Endothelial cell of umbilical vein (primary cell): ENCODE measurements around the gene KCNH5. TPM values are rescaled to one million over a fixed set of nuclear protein-coding genes. Genes with fewer than 3 reads are reported as not detected.

Source experiments
- BruUV-seq: library from RNA; stranded (reverse); fragments of 400-500 nt; replicated peaks from 2 replicates; lab custom pipeline; 2021; lab: Mats Ljungman, UMichigan
- CTCF ChIA-PET: fragments of 300-600, 350-600 bp; sonication (Branson Sonifier 250); formaldehyde crosslinking; loops from one replicate; lab custom pipeline; 2021; ENCODE audit warnings: antibody characterized with exemption, inconsistent platforms; lab: Charles Lee
- POLR2A ChIA-PET: fragments of 300-600, 350-600 bp; sonication (Branson Sonifier 250); formaldehyde crosslinking; loops from one replicate; lab custom pipeline; 2021; ENCODE audit warnings: antibody characterized with exemption, inconsistent platforms; lab: Charles Lee
- DNase-seq: peaks from one replicate; pipeline ENCODE4 v3.0.0-alpha.2; 2011; ENCODE audit warnings: low read depth, low spot score
- FAIRE-seq: peaks from 2 replicates; lab custom pipeline; 2011; peaks lifted over from hg19 to GRCh38; lab: Jason Lieb, UNC
- H2AFZ ChIP-seq: 2 replicates; pipeline ENCODE4 v1.6.0; 2012; ENCODE audit warnings: low read depth, low read length, control low read depth, inconsistent platforms
- H3K27ac ChIP-seq: 2 replicates; pipeline ENCODE4 v1.5.1; 2011; ENCODE audit warnings: low read depth, mild to moderate bottlenecking, control low read depth, low read length, moderate library complexity; ENCODE audit not compliant: insufficient read depth
- H3K27me3 ChIP-seq, 2 experiments: 2 replicates each; pipeline versions ENCODE4 v1.6.0 to v1.6.1; 2011; ENCODE audit warnings: low read length in 2 of 2, mixed read lengths in 1 of 2; ENCODE audit not compliant: control insufficient read depth in 2 of 2, insufficient read depth in 2 of 2
- H3K36me3 ChIP-seq, 2 experiments: 2 replicates in 1 of 2; 3 replicates in 1 of 2; pipeline ENCODE4 v1.5.1; 2011; ENCODE audit warnings: low read length in 2 of 2, mild to moderate bottlenecking in 1 of 2, moderate library complexity in 1 of 2; ENCODE audit not compliant: control insufficient read depth in 2 of 2, insufficient read depth in 2 of 2; ENCODE audit errors: extremely low read depth in 1 of 2
- H3K4me1 ChIP-seq: 3 replicates; pipeline ENCODE4 v1.5.1; 2011; ENCODE audit warnings: mild to moderate bottlenecking, low read length; ENCODE audit not compliant: control insufficient read depth, insufficient read depth; ENCODE audit errors: extremely low read depth
- H3K4me2 ChIP-seq: 2 replicates; pipeline ENCODE4 v1.6.1; 2011; ENCODE audit warnings: low read length, control low read depth, mixed read lengths; ENCODE audit not compliant: insufficient read depth
- H3K4me3 ChIP-seq, 3 experiments: fragments of 200-600 bp in 1 of 3; sonication (generic), shearing (Covaris generic) in 1 of 3; replicated peaks in 1 of 3; 2 replicates each; pipeline ENCODE4 v1.5.1; 2011 to 2016; ENCODE audit warnings: control low read depth in 3 of 3, low read length in 3 of 3, mild to moderate bottlenecking in 2 of 3, inconsistent platforms in 1 of 3, low read depth in 1 of 3, moderate library complexity in 1 of 3; ENCODE audit not compliant: insufficient read depth in 1 of 3
- H3K79me2 ChIP-seq: 2 replicates; pipeline ENCODE4 v1.6.0; 2012; ENCODE audit warnings: low read length, inconsistent platforms; ENCODE audit not compliant: control insufficient read depth, insufficient read depth
- H3K9ac ChIP-seq: replicated peaks from 2 replicates; pipeline ENCODE3; 2011; ENCODE audit warnings: low read length, control low read depth; ENCODE audit not compliant: insufficient read depth; ENCODE audit errors: extremely low read depth
- H3K9me1 ChIP-seq: replicated peaks from 3 replicates; pipeline ENCODE4 v1.6.0; 2011; ENCODE audit warnings: mild to moderate bottlenecking, low read length; ENCODE audit not compliant: control insufficient read depth, insufficient read depth; ENCODE audit errors: extremely low read depth
- H3K9me3 ChIP-seq: replicated peaks from 2 replicates; pipeline ENCODE4 v1.5.1; 2012; ENCODE audit warnings: low read length, inconsistent platforms; ENCODE audit not compliant: control insufficient read depth, insufficient read depth
- H4K20me1 ChIP-seq: replicated peaks from 2 replicates; pipeline ENCODE3; 2011; ENCODE audit warnings: mild to moderate bottlenecking, low read length; ENCODE audit not compliant: control insufficient read depth, insufficient read depth; ENCODE audit errors: extremely low read depth
- CTCF ChIP-seq, 2 donors: IDR thresholded peaks; 1 replicate in 1 of 2; 2 replicates in 1 of 2; pipeline ENCODE4 v1.5.1; 2011; ENCODE audit warnings: low read length in 2 of 2, mild to moderate bottlenecking in 2 of 2, moderate library complexity in 2 of 2, control low read depth in 1 of 2, inconsistent platforms in 1 of 2, low read depth in 1 of 2; ENCODE audit not compliant: insufficient read depth in 1 of 2; ENCODE audit errors: extremely low read depth in 1 of 2
- EZH2 ChIP-seq: IDR thresholded peaks from 2 replicates; pipeline ENCODE4 v1.6.1; 2012; ENCODE audit warnings: borderline replicate concordance, low read depth, mild to moderate bottlenecking, moderate library complexity, low read length, inconsistent platforms; ENCODE audit not compliant: severe bottlenecking
- FOS ChIP-seq: IDR thresholded peaks from 2 replicates; pipeline ENCODE4 v1.6.1; 2011; ENCODE audit warnings: mild to moderate bottlenecking, low read length, moderate library complexity, borderline replicate concordance; ENCODE audit not compliant: insufficient read depth
- GATA2 ChIP-seq: IDR thresholded peaks from 2 replicates; pipeline ENCODE4 v1.7.0; 2011; ENCODE audit warnings: low read depth, mild to moderate bottlenecking, moderate library complexity, mixed read lengths, low read length; ENCODE audit not compliant: insufficient read length, insufficient read depth
- JUN ChIP-seq: IDR thresholded peaks from 2 replicates; pipeline ENCODE4 v1.6.1; 2011; ENCODE audit warnings: borderline replicate concordance, low read depth; ENCODE audit not compliant: insufficient read length, insufficient read depth
- MAX ChIP-seq: IDR thresholded peaks from 2 replicates; pipeline ENCODE4 v1.6.1; 2011; ENCODE audit not compliant: insufficient read depth, insufficient read length
- MYC ChIP-seq: IDR thresholded peaks from one replicate; pipeline ENCODE4 v1.6.1; 2011; ENCODE audit warnings: mild to moderate bottlenecking, low read depth, low read length
- POLR2A ChIP-seq: IDR thresholded peaks from 2 replicates; pipeline ENCODE4 v1.6.1; 2012; ENCODE audit warnings: low read depth, mild to moderate bottlenecking, control low read depth, low read length
- POLR2AphosphoS5 ChIP-seq: IDR thresholded peaks from 2 replicates; pipeline ENCODE4 v1.6.1; 2012; ENCODE audit warnings: low read depth, mild to moderate bottlenecking, control low read depth, low read length, moderate library complexity; ENCODE audit not compliant: insufficient read depth
- dilution Hi-C: fragments of 300-500 bp; cut with MboI; formaldehyde crosslinking; loops from one replicate; pipeline ENCODE4 v1.15.0; 2019; ENCODE audit warnings: low sequenced_read_pairs; ENCODE audit not compliant: extremely low pct_ligation_motif_present
- intact Hi-C: fragments of 100-400 bp; cut with micrococcal nuclease; formaldehyde crosslinking; loops from one replicate; pipeline ENCODE4 v1.10.0; 2022
- polyA plus RNA-seq, 4 experiments: library from polyadenylated mRNA; depleted of rRNA in 3 of 4; stranded (reverse) in 3 of 4; unstranded in 1 of 4; fragments of >200 nt; gene quantifications; 2 replicates each; pipeline versions ENCODE4 v1.2.1 to v1.2.3, GENCODE V29; 2011 to 2012; ENCODE audit warnings: missing spikeins in 1 of 4
- total RNA-seq: library from RNA; stranded (reverse); gene quantifications from 2 replicates; pipeline ENCODE4 v1.2.3, GENCODE V29; 2021

The KCNH5 gene
- total and polyA plus RNA-seq, 2 donors (not counting 3 experiments of a cell fraction or from before 2014, with no cell fraction given): not detected

GRCh38 chr14:62939970-62940369 lies 105.3 kb downstream of the KCNH5 start:
- no TSS peak for BruUV-seq
- intact Hi-C loops: no loop called here
- no peak overlapping the region for H3K4me2 ChIP-seq
- no peaks in the 10 kb centered on the region for H3K9me1 ChIP-seq
- H3K4me1 ChIP-seq: no peaks in the 10 kb centered on the region
- no peak for TF ChIP-seq JUN
- TF ChIP-seq GATA2: no peak
- TF ChIP-seq MAX: no peak
- TF ChIP-seq EZH2: no peak
- no peak for TF ChIP-seq POLR2A
- no peak for TF ChIP-seq POLR2AphosphoS5
- no peak for TF ChIP-seq FOS
- no peak for TF ChIP-seq MYC
- TF ChIP-seq CTCF (IDR thresholded peaks at IDR 0.05; ENCODE audit: extremely low read depth in 1 of 2, insufficient read depth in 1 of 2, low read depth in 1 of 2, low read length in 2 of 2): no peak
- H3K79me2 ChIP-seq: no peaks in the 10 kb centered on the region
- FAIRE-seq (no peak), DNase-seq (no peak)
- H3K4me3 ChIP-seq: no peak overlapping the region
- no peaks in the 10 kb centered on the region for H3K27me3 ChIP-seq
- H2AFZ ChIP-seq: no peak overlapping the region
- no peaks in the 10 kb centered on the region for H3K36me3 ChIP-seq
- no peak overlapping the region for H3K27ac ChIP-seq
- ChIA-PET CTCF (no interaction called here), POLR2A (no interaction called here)
- H4K20me1 ChIP-seq: no peaks in the 10 kb centered on the region
- dilution Hi-C loops: no loop called here
- H3K9ac ChIP-seq: no peak overlapping the region
- no peaks in the 10 kb centered on the region for H3K9me3 ChIP-seq
